ENCODE measurements around the gene BTLA. TPM values are rescaled to one million over a fixed set of nuclear protein-coding genes. Genes with fewer than 3 reads are reported as not detected.
"Not testable (repeated sequence)": the region's sequence is repeated elsewhere in the genome, so short reads cannot be mapped to it uniquely, and the experiment has no call there.

BTLA gene
- polyA plus RNA-seq, 3 donors, result 0.05 TPM; not detected in 2

GRCh38 chr3:112519424-112520001 is 20.2 kb upstream of the BTLA start:
- no peaks in the 10 kb centered on the region for H3K79me2 ChIP-seq (ENCODE audit: insufficient read depth, low read length)
- H3K9ac ChIP-seq (ENCODE audit: insufficient read depth, low read length, poor library complexity, severe bottlenecking), result no peak overlapping the region
- H3K9me3 ChIP-seq (replicated peaks in 1 of 2; ENCODE audit: control insufficient read depth in 1 of 2, insufficient read depth in 1 of 2, low read length in 2 of 2), result no peaks in the 10 kb centered on the region
- Mint-ChIP-seq H3K36me3 (peaks cover 12 to 25% of the 10 kb centered on the region in 2 donors), H3K27ac (peak overlapping the region in 2 of 7 donors; percentile 2 to 28), H3K4me3 (no peak overlapping the region), H3K9me3 (peaks cover 0 to 4% (median 0%) of the 10 kb centered on the region in 7 donors), H3K4me1 (peaks cover 10% of the 10 kb centered on the region), H3K27me3 (ENCODE audit: low read depth in 3 of 3) (no peaks in the 10 kb centered on the region)
- intact Hi-C loops (cut with micrococcal nuclease), result loop anchor here (5.0 to 10.0 kb wide), 3 partner anchors 192 to 407 kb away; partner anchors contain the start of gene SLC9C1 (in 1 of the 2)
- no peak overlapping the region for H3K27ac ChIP-seq (ENCODE audit: low read depth in 1 of 2, low read length in 2 of 2)
- no peaks in the 10 kb centered on the region for H4K20me1 ChIP-seq (ENCODE audit: insufficient read depth, low read length)
- no peak overlapping the region for H2AFZ ChIP-seq (ENCODE audit: insufficient read depth, low read depth, low read length, poor library complexity, severe bottlenecking)
- H3K36me3 ChIP-seq (replicated peaks in 1 of 2; ENCODE audit: control insufficient read depth in 1 of 2, insufficient read depth in 2 of 2, low read length in 2 of 2), result peaks cover 1 to 21% of the 10 kb centered on the region in 2 donors
- H3K4me2 ChIP-seq (replicated peaks; ENCODE audit: extremely low read depth, low read length, poor library complexity, severe bottlenecking), result no peak overlapping the region
- H3K4me3 ChIP-seq (replicated peaks in 1 of 3; ENCODE audit: low read depth in 2 of 3, low read length in 3 of 3), result no peak overlapping the region
- peak; percentile 69 for TF ChIP-seq CTCF (IDR thresholded peaks at IDR 0.05)
- no peaks in the 10 kb centered on the region for H3K4me1 ChIP-seq (ENCODE audit: control insufficient read depth in 1 of 2, insufficient read depth in 2 of 2, low read length in 2 of 2)
- no peaks in the 10 kb centered on the region for H3K27me3 ChIP-seq (ENCODE audit: control insufficient read depth in 2 of 2, insufficient read depth in 2 of 2, low read length in 2 of 2)
- peak; percentile 33 to 60 (median 59) for DNase-seq
- no CpG with 5 or more reads among the region's 2 CpGs for WGBS (ENCODE audit: insufficient coverage)

- not testable (repeated sequence) for H3K4me3 Mint-ChIP-seq; H4K20me1 ChIP-seq (ENCODE audit: insufficient read depth, low read length); H3K9me3 ChIP-seq (replicated peaks in 1 of 2; ENCODE audit: control insufficient read depth in 1 of 2, insufficient read depth in 1 of 2, low read length in 2 of 2); H3K4me1 Mint-ChIP-seq; H3K4me2 ChIP-seq (replicated peaks; ENCODE audit: extremely low read depth, low read length, poor library complexity, severe bottlenecking); H2AFZ ChIP-seq (ENCODE audit: insufficient read depth, low read depth, low read length, poor library complexity, severe bottlenecking); H3K4me1 ChIP-seq (ENCODE audit: control insufficient read depth in 1 of 2, insufficient read depth in 2 of 2, low read length in 2 of 2); H3K27me3 Mint-ChIP-seq (ENCODE audit: low read depth in 3 of 3); H3K9me3 Mint-ChIP-seq; H3K27ac ChIP-seq (ENCODE audit: low read depth in 1 of 2, low read length in 2 of 2); H3K27me3 ChIP-seq (ENCODE audit: control insufficient read depth in 2 of 2, insufficient read depth in 2 of 2, low read length in 2 of 2); H3K79me2 ChIP-seq (ENCODE audit: insufficient read depth, low read length); H3K9ac ChIP-seq (ENCODE audit: insufficient read depth, low read length, poor library complexity, severe bottlenecking); H3K4me3 ChIP-seq (replicated peaks in 1 of 3; ENCODE audit: low read depth in 2 of 3, low read length in 3 of 3)
- peak; percentile 19 to 67 (median 25) for DNase-seq
- Mint-ChIP-seq H3K27ac (peak overlapping the region in 3 of 7 donors; percentile 8 to 59 (median 28)), H3K36me3 (peaks cover 7 to 20% of the 10 kb centered on the region in 2 donors)
- peaks cover 0 to 15% of the 10 kb centered on the region in 2 donors for H3K36me3 ChIP-seq (replicated peaks in 1 of 2; ENCODE audit: control insufficient read depth in 1 of 2, insufficient read depth in 2 of 2, low read length in 2 of 2)
- intact Hi-C loops (cut with micrococcal nuclease), result loop anchor here in 1 of 2 donors (5.0 kb wide), 1 partner anchor 407 kb away; no protein-coding TSS in a partner anchor
- WGBS (ENCODE audit: insufficient coverage), result no CpG with 5 or more reads among the region's 3 CpGs
Observed at GRCh38 chr3:112518970-112519369, 19.7 kb upstream of the BTLA start.

Data from CD14-positive monocyte (primary cell).